ENCODE data around the gene MDK.
"Not testable (repeated sequence)": the region's sequence is repeated elsewhere in the genome, so short reads cannot be mapped to it uniquely, and the experiment has no call there.

Gene MDK

DNA sequence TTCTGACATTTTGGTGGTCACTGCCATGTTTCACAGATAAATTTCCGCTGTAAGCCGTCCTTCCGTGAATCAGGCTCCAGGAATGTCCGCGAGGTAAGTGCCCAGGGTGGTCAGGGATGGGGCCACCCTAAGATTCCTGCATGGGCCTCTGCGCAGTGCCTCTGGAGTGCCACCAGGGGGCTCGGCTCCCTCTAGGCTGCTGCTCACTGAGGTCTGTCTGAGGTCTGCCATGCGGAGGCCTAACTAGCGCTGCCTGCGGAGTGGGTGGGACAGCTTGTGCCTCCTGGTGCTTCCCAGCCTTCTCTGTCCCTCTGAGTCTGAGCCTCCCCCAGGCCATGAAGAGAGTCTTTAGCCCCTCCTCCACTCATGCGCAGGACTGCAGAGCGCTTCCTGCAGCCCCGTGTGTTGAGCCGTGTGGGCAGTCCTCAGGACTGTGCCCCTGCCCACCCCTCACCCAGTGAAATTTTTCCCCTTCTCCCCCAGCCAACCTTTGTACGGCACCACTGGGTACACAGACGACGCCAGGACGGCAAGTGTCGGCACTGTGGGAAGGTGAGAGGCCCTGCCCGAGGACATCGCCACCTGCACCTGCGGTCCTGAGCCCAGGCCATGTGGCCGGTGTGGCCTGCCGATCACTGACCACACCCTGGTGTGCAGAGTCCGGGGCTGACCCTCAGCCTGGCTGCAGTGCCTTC is 11.9 kb upstream of the MDK start:
- DNase-seq, result peak; percentile 33

DNA sequence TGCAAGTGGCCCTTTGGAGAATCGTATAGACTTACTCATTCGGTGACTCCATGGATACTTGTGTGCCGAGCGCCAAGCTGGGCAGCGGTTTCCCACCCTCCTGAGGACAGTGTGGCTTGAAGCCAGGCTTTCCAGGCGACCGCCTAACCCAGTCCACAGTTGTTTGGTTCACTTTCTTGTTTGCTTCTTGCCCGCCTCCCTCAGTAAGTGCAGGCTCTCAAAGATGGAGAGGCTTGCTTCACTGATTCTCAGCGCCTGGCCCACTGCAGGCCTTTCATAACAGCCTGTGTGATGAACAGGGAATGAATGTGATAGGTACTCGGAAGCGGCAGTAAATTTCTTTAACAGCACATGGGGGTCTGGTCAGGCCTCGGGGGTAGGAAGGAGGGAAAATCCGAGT is 11.2 kb upstream of the MDK start:
- DNase-seq, result no peak

DNA sequence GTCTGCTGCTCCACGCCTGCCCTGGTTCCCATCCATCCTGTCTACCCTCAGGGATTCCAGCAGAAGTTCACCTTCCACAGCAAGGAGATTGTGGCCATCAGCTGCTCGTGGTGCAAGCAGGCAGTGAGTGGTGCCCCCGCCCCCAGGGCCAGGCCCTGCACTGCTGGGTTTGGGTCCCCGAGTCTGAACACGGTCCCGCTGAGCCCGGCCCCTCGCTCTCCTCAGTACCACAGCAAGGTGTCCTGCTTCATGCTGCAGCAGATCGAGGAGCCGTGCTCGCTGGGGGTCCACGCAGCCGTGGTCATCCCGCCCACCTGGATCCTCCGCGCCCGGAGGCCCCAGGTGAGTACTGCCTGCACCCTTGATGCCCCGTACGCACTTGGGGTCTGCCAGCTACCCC is 10.2 kb upstream of the MDK start:
- not testable (repeated sequence) for DNase-seq

DNA sequence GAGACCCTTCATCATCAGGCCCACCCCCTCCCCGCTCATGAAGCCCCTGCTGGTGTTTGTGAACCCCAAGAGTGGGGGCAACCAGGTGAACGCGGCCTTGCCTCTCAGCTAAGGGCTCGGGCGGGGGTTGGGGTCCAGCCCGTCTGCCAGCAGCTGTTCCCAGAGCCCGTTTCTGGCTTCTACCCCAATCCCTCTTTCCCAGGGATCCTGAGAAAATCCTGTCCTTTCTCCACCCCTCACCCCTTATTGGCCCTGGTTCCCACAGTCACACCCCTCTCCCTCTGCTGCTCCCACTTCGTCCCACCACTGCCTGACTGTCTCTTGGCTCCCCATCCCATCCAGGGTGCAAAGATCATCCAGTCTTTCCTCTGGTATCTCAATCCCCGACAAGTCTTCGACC is 9.4 kb upstream of the MDK start:
- no peak for DNase-seq

DNA sequence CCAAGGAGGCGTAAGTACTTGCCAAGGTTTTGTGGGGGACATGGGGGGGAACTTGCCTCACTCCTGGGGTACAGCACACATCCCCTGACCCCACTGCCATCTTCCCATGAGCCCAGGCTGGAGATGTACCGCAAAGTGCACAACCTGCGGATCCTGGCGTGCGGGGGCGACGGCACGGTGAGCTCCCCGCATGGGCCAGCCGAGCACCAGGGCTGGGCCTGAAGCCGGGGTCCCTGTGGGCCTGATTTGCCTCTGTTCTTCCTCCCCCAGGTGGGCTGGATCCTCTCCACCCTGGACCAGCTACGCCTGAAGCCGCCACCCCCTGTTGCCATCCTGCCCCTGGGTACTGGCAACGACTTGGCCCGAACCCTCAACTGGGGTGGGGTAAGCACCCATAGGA is 9.0 kb upstream of the MDK start:
- DNase-seq, result not testable (repeated sequence)

DNA sequence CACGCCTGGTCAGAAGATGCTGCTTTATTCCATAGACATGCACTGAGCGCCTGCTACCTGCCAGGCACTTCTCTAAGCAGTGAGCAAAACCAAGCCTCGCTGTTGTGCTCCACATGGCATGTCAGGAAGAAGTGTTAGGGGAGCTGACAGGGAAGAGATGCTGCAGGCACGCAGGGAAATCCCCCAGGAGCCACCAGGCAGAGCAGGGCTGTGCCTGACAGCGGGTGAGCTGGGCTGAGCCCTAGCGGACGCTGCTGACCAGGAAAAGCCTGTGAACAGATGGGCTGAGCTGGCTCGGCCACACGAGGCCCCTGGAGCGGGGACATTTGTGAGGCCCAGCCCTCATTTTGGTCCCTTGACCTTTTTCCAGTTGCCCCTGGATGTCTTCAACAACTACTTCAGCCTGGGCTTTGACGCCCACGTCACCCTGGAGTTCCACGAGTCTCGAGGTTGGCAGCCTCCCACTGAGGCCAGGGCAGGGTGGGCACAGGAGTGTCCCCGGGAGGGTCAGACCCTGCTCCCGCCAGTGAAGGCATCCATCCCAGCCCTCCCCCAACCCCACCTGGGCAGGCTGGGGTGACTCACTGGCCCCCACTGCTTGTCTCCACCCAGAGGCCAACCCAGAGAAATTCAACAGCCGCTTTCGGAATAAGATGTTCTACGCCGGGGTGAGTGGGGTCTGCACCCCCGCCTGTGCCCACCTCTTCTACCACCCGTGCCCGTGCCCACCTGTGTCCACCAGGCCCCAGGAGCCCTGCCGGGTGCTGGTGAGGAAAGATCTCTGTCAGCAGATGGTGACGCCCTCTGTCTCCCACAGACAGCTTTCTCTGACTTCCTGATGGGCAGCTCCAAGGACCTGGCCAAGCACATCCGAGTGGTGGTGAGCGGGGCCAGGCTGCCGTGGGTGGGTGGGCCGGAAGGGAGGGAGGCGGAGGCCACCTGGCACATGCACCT is 7.4 kb upstream of the MDK start:
- DNase-seq, result no peak

DNA sequence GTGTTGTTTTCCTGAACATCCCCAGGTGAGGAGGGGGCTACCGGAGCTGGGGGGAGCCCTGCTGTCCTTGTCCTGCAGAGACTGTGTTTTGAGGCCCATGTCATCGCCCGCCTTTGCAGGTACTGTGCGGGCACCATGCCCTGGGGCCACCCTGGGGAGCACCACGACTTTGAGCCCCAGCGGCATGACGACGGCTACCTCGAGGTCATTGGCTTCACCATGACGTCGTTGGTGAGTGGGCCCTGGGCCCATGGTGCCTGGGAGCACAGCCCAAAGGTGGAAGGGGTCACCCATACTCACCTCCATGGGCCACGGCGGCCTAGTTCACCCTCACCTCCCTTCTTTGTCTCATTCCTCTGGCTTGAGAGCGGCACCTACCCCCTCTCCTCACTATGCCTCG is 6.7 kb upstream of the MDK start:
- DNase-seq, result no peak

DNA sequence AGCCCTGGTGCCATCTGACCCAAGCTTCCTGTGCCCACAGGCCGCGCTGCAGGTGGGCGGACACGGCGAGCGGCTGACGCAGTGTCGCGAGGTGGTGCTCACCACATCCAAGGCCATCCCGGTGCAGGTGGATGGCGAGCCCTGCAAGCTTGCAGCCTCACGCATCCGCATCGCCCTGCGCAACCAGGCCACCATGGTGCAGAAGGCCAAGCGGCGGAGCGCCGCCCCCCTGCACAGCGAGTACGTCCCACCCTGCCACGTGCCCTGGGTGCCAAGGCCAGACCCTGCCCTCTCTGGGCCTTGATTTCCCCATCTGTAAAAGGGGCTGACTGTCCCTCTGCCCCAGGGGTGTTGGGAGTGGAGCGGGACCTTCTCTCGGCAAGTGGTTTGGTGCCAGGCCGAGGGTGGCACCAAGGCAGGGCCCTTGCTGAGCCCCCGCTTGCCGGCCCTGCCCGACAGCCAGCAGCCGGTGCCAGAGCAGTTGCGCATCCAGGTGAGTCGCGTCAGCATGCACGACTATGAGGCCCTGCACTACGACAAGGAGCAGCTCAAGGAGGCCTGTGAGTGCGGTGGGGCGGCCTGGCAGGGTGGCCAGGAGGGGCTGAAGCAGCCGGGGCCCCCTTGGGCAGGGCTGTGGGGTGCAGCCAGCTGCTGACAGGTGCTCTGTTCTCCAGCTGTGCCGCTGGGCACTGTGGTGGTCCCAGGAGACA is 5.9 kb upstream of the MDK start:
- DNase-seq, result no peak

DNA sequence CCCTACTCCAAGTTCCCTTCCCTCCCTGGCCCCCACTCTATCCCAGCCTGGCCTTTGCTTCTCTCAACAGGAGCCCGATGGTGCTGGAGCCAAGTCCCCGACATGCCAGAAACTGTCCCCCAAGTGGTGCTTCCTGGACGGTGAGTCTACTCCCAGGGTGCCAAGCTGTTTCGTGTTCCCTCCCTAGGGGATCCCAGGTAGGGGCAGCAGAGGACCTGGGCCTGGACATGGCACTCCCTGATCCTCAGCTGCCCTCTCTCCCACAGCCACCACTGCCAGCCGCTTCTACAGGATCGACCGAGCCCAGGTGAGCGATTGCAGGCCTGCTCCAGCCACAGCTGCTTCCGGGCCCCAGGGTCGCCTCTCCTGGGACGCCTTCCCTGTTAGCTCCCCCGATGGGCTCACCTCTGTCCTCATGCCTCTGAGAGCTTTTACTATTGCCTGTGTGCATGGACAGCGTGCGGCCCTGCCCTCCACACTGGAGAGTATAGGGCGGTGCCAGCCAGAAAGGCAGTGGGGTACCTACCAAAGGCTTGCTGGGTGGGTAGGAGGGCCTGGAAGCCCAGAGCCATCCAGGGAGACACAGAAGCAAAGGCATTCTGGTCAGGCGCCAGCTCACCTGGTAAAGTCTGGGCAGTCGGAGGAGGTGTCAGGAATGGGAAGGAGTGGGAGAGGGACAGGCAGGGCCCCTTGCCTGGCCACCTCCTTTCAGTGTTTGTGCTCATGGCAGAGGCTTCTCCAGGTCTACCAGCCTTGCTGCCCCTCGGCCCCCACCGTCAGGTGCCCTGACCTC is 5.0 kb upstream of the MDK start:
- no peak for DNase-seq

DNA sequence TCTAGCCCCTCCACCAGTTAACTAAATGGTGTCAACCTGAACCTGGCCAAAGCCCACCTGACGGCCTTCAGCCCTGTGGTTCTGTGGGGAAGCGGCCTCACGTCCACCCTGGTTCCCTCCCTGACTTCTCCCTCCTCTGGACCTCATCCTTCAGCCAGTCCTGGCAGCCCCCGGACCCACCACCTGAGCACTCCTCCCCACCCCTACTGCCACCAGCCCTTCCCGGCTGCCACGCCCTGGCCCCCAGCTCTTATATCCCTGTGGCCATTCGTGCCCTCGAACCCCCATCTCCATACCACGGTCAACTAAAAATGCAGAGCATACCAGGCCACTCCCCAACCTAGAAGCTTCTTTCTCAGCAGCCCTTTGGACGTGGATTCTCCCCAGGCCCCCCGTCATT is 4.2 kb upstream of the MDK start:
- DNase-seq, result no peak

DNA sequence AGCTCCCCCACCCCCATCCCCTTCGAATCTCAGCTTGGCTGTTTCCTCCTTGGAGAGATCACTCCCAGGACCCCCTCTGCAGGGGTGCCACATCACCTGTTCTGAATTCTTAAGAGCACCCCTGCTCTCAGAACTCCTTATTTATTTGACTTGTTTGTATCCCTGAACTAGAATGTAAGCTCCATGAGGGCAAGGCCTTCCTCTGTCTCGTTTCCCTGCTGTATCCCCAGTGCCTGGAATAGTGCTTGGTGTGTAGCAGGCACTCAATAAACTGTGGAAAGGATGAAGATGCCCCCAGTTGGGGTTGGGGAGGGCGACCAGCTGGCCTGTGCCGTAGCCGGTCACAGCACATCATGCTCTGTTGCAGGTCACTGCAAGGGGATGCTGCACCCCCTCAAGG is 3.6 kb upstream of the MDK start:
- DNase-seq, result no peak

DNA sequence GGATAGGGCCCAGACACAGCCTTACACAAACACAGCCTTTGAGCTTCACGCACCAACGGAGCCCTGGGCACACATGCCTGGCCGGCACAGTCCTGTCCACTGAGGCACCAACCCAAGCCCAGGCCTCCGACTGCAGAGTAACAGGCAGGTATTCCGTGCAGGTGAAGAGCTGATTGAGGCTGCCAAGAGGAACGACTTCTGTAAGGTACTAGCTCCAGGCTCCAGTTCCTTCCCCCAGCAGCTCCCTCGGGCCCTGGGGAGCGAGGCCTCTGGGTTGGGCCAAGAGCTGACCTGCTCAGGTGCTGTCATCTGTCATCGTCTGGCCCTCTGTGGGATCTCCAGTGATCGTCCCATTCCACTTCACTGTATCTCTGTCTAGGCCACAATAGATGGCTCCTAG is 3.2 kb upstream of the MDK start:
- no peak for DNase-seq

DNA sequence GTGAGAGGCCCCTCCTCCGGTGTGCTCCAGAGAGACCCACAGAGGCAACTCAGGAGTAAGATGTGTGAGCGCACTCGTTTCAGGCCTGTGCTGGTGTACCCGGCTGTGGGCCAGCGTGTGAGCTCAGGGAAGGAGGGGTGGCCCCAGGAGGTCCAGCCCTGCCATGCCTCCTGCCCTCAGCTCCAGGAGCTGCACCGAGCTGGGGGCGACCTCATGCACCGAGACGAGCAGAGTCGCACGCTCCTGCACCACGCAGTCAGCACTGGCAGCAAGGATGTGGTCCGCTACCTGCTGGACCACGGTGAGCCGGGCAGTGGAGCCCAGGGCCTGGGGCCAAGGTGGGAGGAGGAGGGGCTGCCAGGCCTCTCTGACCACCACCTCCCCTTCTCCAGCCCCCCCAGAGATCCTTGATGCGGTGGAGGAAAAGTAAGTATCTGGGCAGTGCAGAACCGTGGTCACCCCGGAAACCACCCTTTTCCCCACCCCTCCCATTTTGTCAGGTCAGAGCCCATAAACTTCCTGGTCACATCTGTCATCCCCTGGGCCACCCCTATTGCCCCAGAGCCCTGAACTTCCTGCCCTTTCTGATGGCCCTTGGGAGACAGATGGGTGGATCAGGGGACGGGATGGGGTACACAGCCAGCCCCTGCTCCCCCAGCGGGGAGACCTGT is 2.5 kb upstream of the MDK start:
- no peak for DNase-seq

DNA sequence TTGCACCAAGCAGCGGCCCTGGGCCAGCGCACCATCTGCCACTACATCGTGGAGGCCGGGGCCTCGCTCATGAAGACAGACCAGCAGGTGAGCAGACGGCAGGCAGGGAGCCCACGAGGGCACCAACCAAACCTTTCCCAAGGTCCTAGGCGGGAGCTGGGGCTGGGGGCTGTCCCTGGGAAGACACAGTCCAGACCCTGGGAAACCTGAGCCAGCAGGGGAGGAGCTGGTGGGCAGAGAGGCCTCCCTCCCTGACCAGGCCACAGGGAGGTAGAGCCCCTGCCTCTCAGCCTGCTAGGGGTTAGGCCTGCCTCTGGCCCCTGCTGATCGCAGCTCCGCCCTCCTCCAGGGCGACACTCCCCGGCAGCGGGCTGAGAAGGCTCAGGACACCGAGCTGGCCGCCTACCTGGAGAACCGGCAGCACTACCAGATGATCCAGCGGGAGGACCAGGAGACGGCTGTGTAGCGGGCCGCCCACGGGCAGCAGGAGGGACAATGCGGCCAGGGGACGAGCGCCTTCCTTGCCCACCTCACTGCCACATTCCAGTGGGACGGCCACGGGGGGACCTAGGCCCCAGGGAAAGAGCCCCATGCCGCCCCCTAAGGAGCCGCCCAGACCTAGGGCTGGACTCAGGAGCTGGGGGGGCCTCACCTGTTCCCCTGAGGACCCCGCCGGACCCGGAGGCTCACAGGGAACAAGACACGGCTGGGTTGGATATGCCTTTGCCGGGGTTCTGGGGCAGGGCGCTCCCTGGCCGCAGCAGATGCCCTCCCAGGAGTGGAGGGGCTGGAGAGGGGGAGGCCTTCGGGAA is 1.8 kb upstream of the MDK start:
- DNase-seq, result not testable (repeated sequence)

DNA sequence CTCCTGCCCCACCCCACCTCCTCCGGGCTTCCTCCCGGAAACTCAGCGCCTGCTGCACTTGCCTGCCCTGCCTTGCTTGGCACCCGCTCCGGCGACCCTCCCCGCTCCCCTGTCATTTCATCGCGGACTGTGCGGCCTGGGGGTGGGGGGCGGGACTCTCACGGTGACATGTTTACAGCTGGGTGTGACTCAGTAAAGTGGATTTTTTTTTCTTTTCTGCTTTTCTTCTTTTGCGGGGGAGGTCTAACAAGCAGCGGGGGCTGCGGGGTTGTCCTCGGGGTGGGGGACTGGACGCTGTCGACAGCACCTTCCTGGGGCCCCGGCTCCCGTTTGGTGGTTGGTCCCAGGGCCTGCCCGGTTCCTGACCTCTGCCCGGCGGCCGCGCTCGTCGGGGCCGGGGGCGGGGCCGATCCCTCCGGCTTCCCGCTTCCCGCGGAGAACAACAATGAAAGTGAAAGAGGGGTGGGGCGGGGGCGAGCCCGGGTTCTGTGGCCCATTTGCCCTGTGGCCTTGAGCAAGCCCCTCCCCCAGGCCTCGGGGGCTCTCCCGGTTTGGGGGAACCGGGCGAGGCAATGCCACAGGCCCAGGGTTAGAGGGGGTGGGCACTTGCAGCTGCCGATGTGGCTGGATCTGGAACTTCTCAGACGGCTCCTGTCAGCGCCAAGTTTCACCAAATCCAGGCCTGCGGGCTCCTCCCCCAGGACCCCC is 975 bp upstream of the MDK start:
- DNase-seq, result peak; percentile 65

DNA sequence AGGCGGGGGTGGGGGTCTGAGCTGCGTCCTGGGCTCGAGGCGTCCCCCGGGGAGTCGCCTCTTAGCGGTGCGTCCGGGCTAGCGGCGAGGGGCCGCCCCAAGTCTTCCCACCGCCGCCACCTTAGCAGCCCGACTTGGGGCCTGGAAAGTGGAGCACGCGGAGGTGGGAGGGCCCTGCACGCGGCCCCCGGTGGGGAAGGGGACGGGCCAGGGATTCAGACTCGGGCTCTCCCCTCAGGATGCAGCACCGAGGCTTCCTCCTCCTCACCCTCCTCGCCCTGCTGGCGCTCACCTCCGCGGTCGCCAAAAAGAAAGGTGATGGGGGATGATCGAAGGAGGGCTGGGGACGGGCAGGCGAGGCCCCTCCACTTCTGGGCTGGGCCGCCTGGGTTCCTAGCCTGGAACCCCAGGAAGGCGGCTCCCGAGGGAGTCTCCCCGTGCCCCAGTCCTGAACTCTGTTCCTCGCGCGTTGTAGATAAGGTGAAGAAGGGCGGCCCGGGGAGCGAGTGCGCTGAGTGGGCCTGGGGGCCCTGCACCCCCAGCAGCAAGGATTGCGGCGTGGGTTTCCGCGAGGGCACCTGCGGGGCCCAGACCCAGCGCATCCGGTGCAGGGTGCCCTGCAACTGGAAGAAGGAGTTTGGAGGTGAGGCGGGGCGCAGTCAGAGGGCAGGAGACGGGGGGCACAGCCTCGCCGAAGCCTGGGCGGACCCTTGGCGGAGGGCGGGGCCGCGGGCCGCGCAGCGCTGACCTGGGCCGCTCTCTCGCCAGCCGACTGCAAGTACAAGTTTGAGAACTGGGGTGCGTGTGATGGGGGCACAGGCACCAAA is 563 bp downstream of the MDK start:
- peak; percentile 47 for DNase-seq

DNA sequence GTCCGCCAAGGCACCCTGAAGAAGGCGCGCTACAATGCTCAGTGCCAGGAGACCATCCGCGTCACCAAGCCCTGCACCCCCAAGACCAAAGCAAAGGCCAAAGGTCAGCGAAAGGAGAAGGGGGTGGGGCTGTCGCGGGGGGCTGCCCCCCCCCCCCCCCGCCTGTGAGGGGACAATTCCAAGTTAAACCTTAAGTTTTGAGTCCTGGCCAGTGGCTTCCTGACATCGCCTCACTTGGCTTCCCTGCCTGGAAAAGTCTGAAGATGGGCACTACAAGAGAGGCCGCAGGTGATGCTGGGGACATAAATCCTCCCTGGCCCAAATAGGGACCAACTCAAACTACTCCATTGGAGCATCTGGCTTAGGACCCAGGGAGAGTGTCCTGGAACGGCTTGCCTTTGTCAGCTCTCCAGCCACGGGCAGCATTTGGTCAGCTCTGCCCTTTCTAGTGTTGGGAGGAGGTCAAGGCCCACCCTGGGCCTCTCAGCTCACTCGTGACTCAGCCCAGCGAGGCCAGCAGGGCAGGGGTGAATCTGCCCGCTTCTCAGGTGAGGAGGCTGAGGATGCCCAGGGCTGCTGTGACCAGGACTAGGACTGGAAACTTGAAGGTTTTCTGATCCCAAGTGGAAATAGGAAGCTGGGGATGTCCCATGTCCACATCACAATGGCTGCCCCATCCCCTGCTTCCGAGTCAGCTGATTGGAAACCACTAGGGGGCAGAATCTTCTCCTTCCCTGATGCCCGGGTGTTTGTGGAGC is 1.4 kb downstream of the MDK start:
- peak; percentile 49 for DNase-seq

DNA sequence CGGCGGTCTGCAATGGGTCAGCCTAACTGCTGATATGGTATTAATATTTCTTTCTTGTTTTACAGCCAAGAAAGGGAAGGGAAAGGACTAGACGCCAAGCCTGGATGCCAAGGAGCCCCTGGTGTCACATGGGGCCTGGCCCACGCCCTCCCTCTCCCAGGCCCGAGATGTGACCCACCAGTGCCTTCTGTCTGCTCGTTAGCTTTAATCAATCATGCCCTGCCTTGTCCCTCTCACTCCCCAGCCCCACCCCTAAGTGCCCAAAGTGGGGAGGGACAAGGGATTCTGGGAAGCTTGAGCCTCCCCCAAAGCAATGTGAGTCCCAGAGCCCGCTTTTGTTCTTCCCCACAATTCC is 1.9 kb downstream of the MDK start:
- DNase-seq, result no peak

All from NCI-H345 (cell line).